ENCODE results near the gene PRKACA.
A peak's percentile ranks its signal among the peaks of the same experiment; 100 is the strongest.

The PRKACA gene

GRCh38 chr19:14119146-14119545 is 1.6 kb upstream of the PRKACA start (continued):
- TF ChIP-seq ZNF518A (tag by site-specific recombination; conservative IDR thresholded peaks at IDR 0.05; ENCODE audit: low read depth), result no peak
- TF ChIP-seq, protein P1, sequence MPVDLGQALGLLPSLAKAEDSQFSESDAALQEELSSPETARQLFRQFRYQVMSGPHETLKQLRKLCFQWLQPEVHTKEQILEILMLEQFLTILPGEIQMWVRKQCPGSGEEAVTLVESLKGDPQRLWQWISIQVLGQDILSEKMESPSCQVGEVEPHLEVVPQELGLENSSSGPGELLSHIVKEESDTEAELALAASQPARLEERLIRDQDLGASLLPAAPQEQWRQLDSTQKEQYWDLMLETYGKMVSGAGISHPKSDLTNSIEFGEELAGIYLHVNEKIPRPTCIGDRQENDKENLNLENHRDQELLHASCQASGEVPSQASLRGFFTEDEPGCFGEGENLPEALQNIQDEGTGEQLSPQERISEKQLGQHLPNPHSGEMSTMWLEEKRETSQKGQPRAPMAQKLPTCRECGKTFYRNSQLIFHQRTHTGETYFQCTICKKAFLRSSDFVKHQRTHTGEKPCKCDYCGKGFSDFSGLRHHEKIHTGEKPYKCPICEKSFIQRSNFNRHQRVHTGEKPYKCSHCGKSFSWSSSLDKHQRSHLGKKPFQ (tag by site-specific recombination; IDR thresholded peaks at IDR 0.05), result no peak
- no peak for TF ChIP-seq ZNF660 (tag by site-specific recombination; IDR thresholded peaks at IDR 0.05)

GRCh38 chr19:14118165-14119051 is 846 bp upstream of the PRKACA start:
- Histone ChIP-seq H3K36me3 (ENCODE audit: control insufficient read depth in 2 of 2, insufficient read depth in 1 of 2, low read length in 2 of 2) (peaks cover 0 to 29% of the 10 kb centered on the region in 2 experiments; a peak in 2 of 3 replicates), H3K4me1 (ENCODE audit: control insufficient read depth, insufficient read depth, low read length) (peaks cover 4% of the 10 kb centered on the region), H3K27ac (ENCODE audit: extremely low read depth, low read depth, low read length) (peak overlapping the region; percentile 47; the same call in 1 of the 2 replicates), H3K4me3 (ENCODE audit: low read depth, low read length) (peak overlapping the region; percentile 40), H3K9me3 (ENCODE audit: control insufficient read depth, insufficient read depth, low read depth, low read length) (no peaks in the 10 kb centered on the region)
- POLR2A ChIA-PET, result interaction anchor here (0.6 to 5.7 kb wide), 5 partner anchors 9 to 53 kb away, joined by 3 to 45 read pairs (median 4); partner anchors contain the start of gene ASF1B
- CTCF ChIA-PET, result no interaction called here
- TF ChIP-seq ZNF2 (tag by site-specific recombination; IDR thresholded peaks at IDR 0.05), result no peak
- TF ChIP-seq ZNF114 (tag by site-specific recombination; IDR thresholded peaks at IDR 0.05), result no peak
- TF ChIP-seq MZF1 (tag by site-specific recombination; IDR thresholded peaks at IDR 0.05; ENCODE audit: borderline replicate concordance), result no peak
- no peak for TF ChIP-seq PRDM2 (tag by site-specific recombination; IDR thresholded peaks at IDR 0.05; ENCODE audit: borderline replicate concordance)
- no peak for TF ChIP-seq ZNF785 (tag by site-specific recombination; IDR thresholded peaks at IDR 0.05)
- TF ChIP-seq SETDB1 (IDR thresholded peaks at IDR 0.05; ENCODE audit: insufficient read length, low read length), result no peak
- 0 out of 2 replicates have a peak, but pooled peaks have one; percentile 8 for TF ChIP-seq GLIS1 (tag by site-specific recombination; IDR thresholded peaks at IDR 0.05)
- 0 out of 2 replicates have a peak, but pooled peaks have one; percentile 41 for TF ChIP-seq ZSCAN30 (tag by site-specific recombination; IDR thresholded peaks at IDR 0.05)
- TF ChIP-seq SALL2 (tag by site-specific recombination; IDR thresholded peaks at IDR 0.05; ENCODE audit: borderline replicate concordance), result no peak
- TF ChIP-seq ZNF639 (tag by site-specific recombination; IDR thresholded peaks at IDR 0.05), result no peak
- TF ChIP-seq ZNF404 (tag by site-specific recombination; IDR thresholded peaks at IDR 0.05), result no peak
- TF ChIP-seq, protein P1 (tag by site-specific recombination; IDR thresholded peaks at IDR 0.05), result no peak
- no peak for TF ChIP-seq ZNF140 (tag by site-specific recombination; IDR thresholded peaks at IDR 0.05)
- peak; percentile 70; the same call in 1 of the 2 replicates for TF ChIP-seq ZNF629 (tag by site-specific recombination; IDR thresholded peaks at IDR 0.05)
- TF ChIP-seq ZNF324 (tag by site-specific recombination; IDR thresholded peaks at IDR 0.05), result no peak
- TF ChIP-seq ZNF416 (tag by site-specific recombination; IDR thresholded peaks at IDR 0.05), result no peak

Measured in HEK293 (cell line).